ENCODE results near the gene STRN. TPM values are rescaled to one million over a fixed set of nuclear protein-coding genes. Genes with fewer than 3 reads are reported as not detected.

Gene STRN
- total and polyA plus RNA-seq, 2 donors (not counting 1 experiment from before 2014, with no cell fraction given): 13.7 to 19.9 TPM

DNA sequence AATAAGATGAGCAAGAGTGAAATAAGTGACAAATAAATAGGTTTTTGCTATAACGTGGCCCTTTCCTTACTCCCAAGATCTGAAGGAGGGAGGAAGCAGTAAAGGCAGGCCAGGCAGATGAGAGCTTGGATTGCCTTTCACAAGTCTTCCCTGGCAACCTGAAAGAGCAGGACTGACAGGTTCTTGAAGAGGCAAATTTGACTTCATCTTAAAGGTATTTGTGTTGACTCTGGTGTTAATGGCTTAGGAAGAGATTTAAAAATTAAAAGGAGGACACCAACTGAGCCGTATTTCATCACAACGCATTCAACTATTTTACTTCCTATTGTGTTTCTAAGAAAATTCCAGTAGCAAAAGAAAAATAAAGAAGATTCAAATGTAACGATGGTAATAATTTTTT, 3.2 kb downstream of the STRN start:
- H3K9ac ChIP-seq (ENCODE audit: insufficient read depth, low read length): no peak overlapping the region
- peaks cover 42% of the 10 kb centered on the region for H3K79me2 ChIP-seq (ENCODE audit: control insufficient read depth, insufficient read depth, low read length)
- no peak overlapping the region for H2AFZ ChIP-seq (ENCODE audit: low read length)
- no peak for TF ChIP-seq CTCF (conservative IDR thresholded peaks at IDR 0.05 in 1 of 2, IDR thresholded peaks at IDR 0.05 in 1 of 2; ENCODE audit: low read depth in 1 of 2, low read length in 2 of 2)
- no peaks in the 10 kb centered on the region for H3K36me3 ChIP-seq (ENCODE audit: control insufficient read depth, insufficient read depth, low read length)
- no peak overlapping the region for H3K4me2 ChIP-seq (ENCODE audit: extremely low read depth, insufficient read depth, low read length)
- peaks cover 2% of the 10 kb centered on the region for H3K4me1 ChIP-seq (ENCODE audit: control insufficient read depth, extremely low read depth, insufficient read depth, low read length)
- H3K9me3 ChIP-seq (ENCODE audit: control insufficient read depth, insufficient read depth, low read depth, low read length): no peaks in the 10 kb centered on the region
- H3K4me3 ChIP-seq (replicated peaks in 1 of 4; ENCODE audit: control extremely low read depth in 1 of 4, insufficient read depth in 1 of 4, low read depth in 3 of 4, low read length in 4 of 4): no peak overlapping the region
- DNase-seq (ENCODE audit: low read depth in 2 of 2): no peak
- no peaks in the 10 kb centered on the region for H3K27me3 ChIP-seq (ENCODE audit: control insufficient read depth, insufficient read depth, low read length)
- no peak overlapping the region for H3K27ac ChIP-seq (ENCODE audit: insufficient read depth, low read length)
- H4K20me1 ChIP-seq (ENCODE audit: control insufficient read depth, extremely low read depth, insufficient read depth, low read length): no peaks in the 10 kb centered on the region

- Histone ChIP-seq H2AFZ (ENCODE audit: low read length) (no peak overlapping the region), H3K27ac (ENCODE audit: insufficient read depth, low read length) (no peak overlapping the region), H3K4me1 (ENCODE audit: control insufficient read depth, extremely low read depth, insufficient read depth, low read length) (peaks cover 2% of the 10 kb centered on the region), H3K4me3 (replicated peaks in 1 of 4; ENCODE audit: control extremely low read depth in 1 of 4, insufficient read depth in 1 of 4, low read depth in 3 of 4, low read length in 4 of 4) (no peak overlapping the region), H3K27me3 (ENCODE audit: control insufficient read depth, insufficient read depth, low read length) (no peaks in the 10 kb centered on the region), H3K4me2 (ENCODE audit: extremely low read depth, insufficient read depth, low read length) (no peak overlapping the region), H3K9ac (ENCODE audit: insufficient read depth, low read length) (no peak overlapping the region), H3K79me2 (ENCODE audit: control insufficient read depth, insufficient read depth, low read length) (peaks cover 47% of the 10 kb centered on the region), H4K20me1 (ENCODE audit: control insufficient read depth, extremely low read depth, insufficient read depth, low read length) (no peaks in the 10 kb centered on the region), H3K36me3 (ENCODE audit: control insufficient read depth, insufficient read depth, low read length) (no peaks in the 10 kb centered on the region), H3K9me3 (ENCODE audit: control insufficient read depth, insufficient read depth, low read depth, low read length) (no peaks in the 10 kb centered on the region)
- TF ChIP-seq EZH2 (IDR thresholded peaks at IDR 0.05; ENCODE audit: low read length, missing control alignments): no peak
- TF ChIP-seq CTCF (conservative IDR thresholded peaks at IDR 0.05 in 1 of 2, IDR thresholded peaks at IDR 0.05 in 1 of 2; ENCODE audit: low read depth in 1 of 2, low read length in 2 of 2): no peak
- DNase-seq (ENCODE audit: low read depth in 2 of 2): no peak
These were observed 5.6 kb downstream of the STRN start for GRCh38 chr2:36960773-36961172.

DNA sequence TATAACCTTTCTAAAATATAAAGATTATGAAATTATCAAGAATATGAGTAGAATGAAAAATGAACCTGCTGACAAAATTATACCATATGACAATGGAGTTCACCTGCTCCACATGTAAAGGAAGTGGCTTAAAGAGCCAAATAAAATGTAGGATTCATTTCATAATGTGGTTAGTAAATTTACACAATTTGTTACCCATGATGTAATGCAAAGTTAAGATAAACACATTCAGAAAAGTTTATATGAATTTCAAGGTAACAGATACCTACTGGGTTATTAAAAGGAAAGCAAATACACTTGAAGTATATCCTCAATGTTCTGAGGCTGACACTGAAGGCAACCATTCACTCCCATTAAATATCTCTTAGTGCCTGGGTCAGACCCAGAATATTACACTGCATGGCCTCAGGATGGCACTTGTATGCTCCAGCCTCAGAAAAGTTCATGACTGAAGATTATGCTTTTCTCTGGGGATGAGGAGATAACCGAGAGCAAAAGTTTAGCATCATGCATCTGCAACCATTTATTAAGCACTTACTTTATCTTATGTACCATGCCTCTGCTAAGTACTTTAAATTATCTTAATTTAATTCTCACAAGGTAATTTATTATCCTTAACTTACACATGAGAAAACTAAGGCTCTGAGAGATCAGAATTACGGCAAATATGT, 6.2 kb downstream of the STRN start:
- Histone ChIP-seq H3K4me2 (ENCODE audit: extremely low read depth, insufficient read depth, low read length) (no peak overlapping the region), H3K9me3 (ENCODE audit: control insufficient read depth, insufficient read depth, low read depth, low read length) (no peaks in the 10 kb centered on the region), H3K36me3 (ENCODE audit: control insufficient read depth, insufficient read depth, low read length) (no peaks in the 10 kb centered on the region), H3K27ac (ENCODE audit: insufficient read depth, low read length) (no peak overlapping the region), H3K27me3 (ENCODE audit: control insufficient read depth, insufficient read depth, low read length) (no peaks in the 10 kb centered on the region), H3K4me3 (replicated peaks in 1 of 4; ENCODE audit: control extremely low read depth in 1 of 4, insufficient read depth in 1 of 4, low read depth in 3 of 4, low read length in 4 of 4) (no peak overlapping the region), H3K4me1 (ENCODE audit: control insufficient read depth, extremely low read depth, insufficient read depth, low read length) (peaks cover 2% of the 10 kb centered on the region), H4K20me1 (ENCODE audit: control insufficient read depth, extremely low read depth, insufficient read depth, low read length) (no peaks in the 10 kb centered on the region), H3K79me2 (ENCODE audit: control insufficient read depth, insufficient read depth, low read length) (peaks cover 46% of the 10 kb centered on the region), H2AFZ (ENCODE audit: low read length) (no peak overlapping the region), H3K9ac (ENCODE audit: insufficient read depth, low read length) (no peak overlapping the region)
- no peak for DNase-seq (ENCODE audit: low read depth in 2 of 2)
- TF ChIP-seq CTCF (conservative IDR thresholded peaks at IDR 0.05 in 1 of 2, IDR thresholded peaks at IDR 0.05 in 1 of 2; ENCODE audit: low read depth in 1 of 2, low read length in 2 of 2): no peak
- TF ChIP-seq EZH2 (IDR thresholded peaks at IDR 0.05; ENCODE audit: low read length, missing control alignments): no peak
